ENCODE measurements around the gene CLPSL1.

DNA sequence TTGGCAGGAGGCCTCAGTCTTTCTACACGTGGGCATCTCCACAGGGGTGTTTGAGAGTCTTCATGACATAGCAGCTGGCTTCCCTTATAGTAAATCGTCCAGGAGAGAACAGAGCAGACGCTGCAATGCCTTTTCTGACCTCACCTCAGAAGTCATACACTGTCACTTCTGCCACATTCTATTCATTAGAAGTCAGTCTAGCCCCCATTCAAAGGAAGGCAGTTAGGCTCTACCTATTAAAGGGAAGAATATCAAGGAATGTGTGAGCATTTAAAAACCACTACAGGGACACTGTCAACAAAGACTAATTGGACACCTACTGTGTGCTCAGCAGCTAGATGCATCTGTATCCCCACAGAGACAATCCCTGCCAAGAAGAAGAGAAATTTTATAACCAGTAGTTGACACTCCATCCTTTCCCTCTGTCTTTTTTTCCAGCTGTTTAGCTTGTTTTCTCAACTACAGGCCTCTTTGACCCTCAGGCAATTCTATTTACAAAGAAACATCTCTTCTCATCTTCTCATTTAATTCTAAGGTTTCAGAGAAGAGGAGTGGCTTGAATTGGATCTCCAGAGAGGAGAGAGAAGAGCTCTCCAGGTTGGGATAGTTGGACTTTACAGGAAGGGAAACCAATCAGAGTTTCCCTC lies 25.4 kb upstream of the CLPSL1 start:
- TF ChIP-seq, protein P1, sequence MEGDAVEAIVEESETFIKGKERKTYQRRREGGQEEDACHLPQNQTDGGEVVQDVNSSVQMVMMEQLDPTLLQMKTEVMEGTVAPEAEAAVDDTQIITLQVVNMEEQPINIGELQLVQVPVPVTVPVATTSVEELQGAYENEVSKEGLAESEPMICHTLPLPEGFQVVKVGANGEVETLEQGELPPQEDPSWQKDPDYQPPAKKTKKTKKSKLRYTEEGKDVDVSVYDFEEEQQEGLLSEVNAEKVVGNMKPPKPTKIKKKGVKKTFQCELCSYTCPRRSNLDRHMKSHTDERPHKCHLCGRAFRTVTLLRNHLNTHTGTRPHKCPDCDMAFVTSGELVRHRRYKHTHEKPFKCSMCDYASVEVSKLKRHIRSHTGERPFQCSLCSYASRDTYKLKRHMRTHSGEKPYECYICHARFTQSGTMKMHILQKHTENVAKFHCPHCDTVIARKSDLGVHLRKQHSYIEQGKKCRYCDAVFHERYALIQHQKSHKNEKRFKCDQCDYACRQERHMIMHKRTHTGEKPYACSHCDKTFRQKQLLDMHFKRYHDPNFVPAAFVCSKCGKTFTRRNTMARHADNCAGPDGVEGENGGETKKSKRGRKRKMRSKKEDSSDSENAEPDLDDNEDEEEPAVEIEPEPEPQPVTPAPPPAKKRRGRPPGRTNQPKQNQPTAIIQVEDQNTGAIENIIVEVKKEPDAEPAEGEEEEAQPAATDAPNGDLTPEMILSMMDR (IDR thresholded peaks at IDR 0.05): no peak
- no peak for TF ChIP-seq EZH2 (IDR thresholded peaks at IDR 0.05; ENCODE audit: borderline replicate concordance, insufficient read depth, low read depth, low read length, poor library complexity, severe bottlenecking)
